Measurements from ENCODE around the gene SSC5D. TPM values are rescaled to one million over a fixed set of nuclear protein-coding genes. Genes with fewer than 3 reads are reported as not detected.
A peak's percentile ranks its signal among the peaks of the same experiment; 100 is the strongest.

The SSC5D gene
- total and polyA plus RNA-seq, 9 of the 15 experiments (the other 6 are each of a cell fraction or from before 2014, with no cell fraction given) = 0.04 to 0.71 (median 0.14) TPM; not detected in 2

- TF ChIP-seq TFAP4 (CRISPR knock-in tag; IDR thresholded peaks at IDR 0.05; ENCODE audit: borderline replicate concordance) (0 out of 2 replicates have a peak, but pooled peaks have one; percentile 20), RNF2 (IDR thresholded peaks at IDR 0.05) (no peak), HCFC1 (IDR thresholded peaks at IDR 0.05; ENCODE audit: low read depth, low read length) (no peak), RBFOX2 (IDR thresholded peaks at IDR 0.05; ENCODE audit: low read depth, low read length) (peak; percentile 47; the same call in 1 of the 2 replicates)
Measured at GRCh38 chr19:55478364-55478763, 9.9 kb upstream of the SSC5D start (continued).

GRCh38 chr19:55479045-55479444 lies 9.2 kb upstream of the SSC5D start:
- peaks cover 20% of the 10 kb centered on the region for H3K79me2 ChIP-seq (ENCODE audit: control insufficient read depth, insufficient read depth, low read length)
- no peaks in the 10 kb centered on the region for H4K20me1 ChIP-seq (replicated peaks; ENCODE audit: control insufficient read depth, insufficient read depth, low read length)
- H3K4me2 ChIP-seq (ENCODE audit: insufficient read depth, low read length) = no peak overlapping the region
- H3K9me1 ChIP-seq (ENCODE audit: control insufficient read depth, insufficient read depth, low read length) = no peaks in the 10 kb centered on the region
- no peaks in the 10 kb centered on the region for H3K9me3 ChIP-seq (replicated peaks; ENCODE audit: control insufficient read depth, insufficient read depth, low read depth, low read length)
- ChIA-PET POLR2A (interaction anchor here (0.6 to 2.0 kb wide), 4 partner anchors 12 to 146 kb away, joined by 3 to 6 read pairs (median 3); partner anchors contain the start of gene ZNF784), CTCF (ENCODE audit: low intra/inter-chr PET ratio) (no interaction called here)
- TF ChIP-seq POLR2G (IDR thresholded peaks at IDR 0.05; ENCODE audit: low read depth, low read length) (peak; percentile 48; the same call in 1 of the 2 replicates), GABPB1 (CRISPR knock-in tag; IDR thresholded peaks at IDR 0.05) (no peak), PRDM10 (IDR thresholded peaks at IDR 0.05; ENCODE audit: partially characterized antibody) (peak; percentile 22), PHTF2 (CRISPR knock-in tag; IDR thresholded peaks at IDR 0.05) (no peak), SUPT5H (IDR thresholded peaks at IDR 0.05) (0 out of 2 replicates have a peak, but pooled peaks have one; percentile 9), RBFOX2 (IDR thresholded peaks at IDR 0.05; ENCODE audit: low read depth, low read length) (peak; percentile 52), ZBTB33 (CRISPR knock-in tag; IDR thresholded peaks at IDR 0.05) (peak; percentile 68; the same call in 1 of the 2 replicates)
- WGBS (ENCODE audit: insufficient coverage, low coverage, missing lambda C conversion rate) = 70% methylated on average over 17 of the region's 17 CpGs
- H3K9ac ChIP-seq (ENCODE audit: insufficient read depth in 1 of 2, low read depth in 2 of 2, low read length in 2 of 2) = peak overlapping the region in 1 of 2 experiments; percentile 76; a peak in 2 of 4 replicates
- no TSS peak for BruUV-seq (replicated peaks)
- peaks cover 26% of the 10 kb centered on the region for H3K36me3 ChIP-seq (ENCODE audit: control insufficient read depth, insufficient read depth, low read length)
- no peak for ATAC-seq
- H3K4me1 ChIP-seq (replicated peaks in 1 of 2; ENCODE audit: control insufficient read depth in 2 of 2, insufficient read depth in 2 of 2, low read length in 2 of 2) = peaks cover 20 to 55% of the 10 kb centered on the region in 2 experiments
- H3K27ac ChIP-seq (ENCODE audit: extremely low read depth, low read depth, low read length) = no peak overlapping the region
- FAIRE-seq = no peak
- no peak overlapping the region for H2AFZ ChIP-seq (ENCODE audit: low read depth, low read length)
- no peak overlapping the region for H3K4me3 ChIP-seq
- DNase-seq (ENCODE audit: extremely low read depth in 1 of 4, low spot score in 3 of 4) = peak in 2 of 4 experiments; percentile 27 to 32
- intact Hi-C loops (cut with micrococcal nuclease) (no loop called here), in situ Hi-C loops (cut with MboI) (no loop called here)
- H3K27me3 ChIP-seq (ENCODE audit: control insufficient read depth in 2 of 2, insufficient read depth in 2 of 2, low read length in 2 of 2) = no peaks in the 10 kb centered on the region
